ENCODE results near the gene HS1BP3. TPM values are rescaled to one million over a fixed set of nuclear protein-coding genes. Genes with fewer than 3 reads are reported as not detected.

HS1BP3 gene
- total RNA-seq, 4 donors from 2014 or later, result 30.8 to 42.7 (median 41.7) TPM

GRCh38 chr2:20657522-20658235 is 6.8 kb upstream of the HS1BP3 start:
- WGBS, 2 donors, result 78 to 86% methylated on average over 4 of the region's 4 CpGs
- no peak for DNase-seq

GRCh38 chr2:20656561-20656960 is 5.7 kb upstream of the HS1BP3 start:
- DNase-seq, result no peak
- no peak overlapping the region for H3K4me3 ChIP-seq (replicated peaks in 1 of 3)
- no peaks in the 10 kb centered on the region for H3K27me3 ChIP-seq
- H3K9me3 ChIP-seq, result no peaks in the 10 kb centered on the region
- H3K27ac ChIP-seq, result no peak overlapping the region
- TF ChIP-seq POLR2A (IDR thresholded peaks at IDR 0.05) (no peak), CTCF (IDR thresholded peaks at IDR 0.05) (no peak)
- intact Hi-C loops (cut with DNase I), result no loop called here
- H3K4me1 ChIP-seq, result peaks cover 2 to 3% of the 10 kb centered on the region in 2 donors
- 79 to 85% methylated on average over 7 of the region's 7 CpGs for WGBS, 2 donors
- H3K36me3 ChIP-seq, result no peaks in the 10 kb centered on the region

More at GRCh38 chr2:20657522-20658235, 6.8 kb upstream of the HS1BP3 start:
- intact Hi-C loops (cut with DNase I), result no loop called here
- Histone ChIP-seq H3K9me3 (no peaks in the 10 kb centered on the region), H3K4me3 (replicated peaks in 1 of 3) (no peak overlapping the region), H3K36me3 (no peaks in the 10 kb centered on the region), H3K4me1 (no peaks in the 10 kb centered on the region), H3K27ac (no peak overlapping the region), H3K27me3 (no peaks in the 10 kb centered on the region)
- no peak for TF ChIP-seq POLR2A (IDR thresholded peaks at IDR 0.05)
- TF ChIP-seq CTCF (IDR thresholded peaks at IDR 0.05), result no peak

GRCh38 chr2:20654535-20654813 is 3.6 kb upstream of the HS1BP3 start:
- no peak for DNase-seq
- Histone ChIP-seq H3K4me3 (replicated peaks in 1 of 3) (no peak overlapping the region), H3K27ac (no peak overlapping the region), H3K4me1 (peaks cover 14 to 15% of the 10 kb centered on the region in 2 donors), H3K27me3 (no peaks in the 10 kb centered on the region), H3K9me3 (no peaks in the 10 kb centered on the region), H3K36me3 (no peaks in the 10 kb centered on the region)
- TF ChIP-seq CTCF (IDR thresholded peaks at IDR 0.05) (no peak), POLR2A (IDR thresholded peaks at IDR 0.05) (no peak)
- WGBS, 2 donors, result 90 to 92% methylated on average over 2 of the region's 2 CpGs
- intact Hi-C loops (cut with DNase I), result no loop called here

- TF ChIP-seq CTCF (IDR thresholded peaks at IDR 0.05), result no peak
- no peak for TF ChIP-seq POLR2A (IDR thresholded peaks at IDR 0.05)
- Histone ChIP-seq H3K9me3 (no peaks in the 10 kb centered on the region), H3K36me3 (no peaks in the 10 kb centered on the region), H3K4me3 (replicated peaks in 1 of 3) (no peak overlapping the region), H3K4me1 (peaks cover 19 to 21% of the 10 kb centered on the region in 2 donors), H3K27ac (no peak overlapping the region), H3K27me3 (no peaks in the 10 kb centered on the region)
- no peak for DNase-seq
- intact Hi-C loops (cut with DNase I), result no loop called here
- WGBS, 2 donors, result 90 to 97% methylated on average over 5 to 7 of the region's 7 CpGs
Observed at GRCh38 chr2:20653695-20654534, 3.0 kb upstream of the HS1BP3 start.

Data from thyroid gland (tissue), 4 donors.